HG03354 (cell line): ENCODE results near the gene USP12.
A peak's percentile ranks its signal among the peaks of the same experiment; 100 is the strongest.
"Not testable (repeated sequence)": the region's sequence is repeated elsewhere in the genome, so short reads cannot be mapped to it uniquely, and the experiment has no call there.

ENCODE experiments used
- ATAC-seq: cut with Tn5 transposase; IDR thresholded peaks from one replicate; pipeline ENCODE4 v1.9.1; 2021; ENCODE audit warnings: mild to moderate bottlenecking; ENCODE audit not compliant: unreplicated experiment, poor library complexity, severe bottlenecking

The USP12 gene, protein sequence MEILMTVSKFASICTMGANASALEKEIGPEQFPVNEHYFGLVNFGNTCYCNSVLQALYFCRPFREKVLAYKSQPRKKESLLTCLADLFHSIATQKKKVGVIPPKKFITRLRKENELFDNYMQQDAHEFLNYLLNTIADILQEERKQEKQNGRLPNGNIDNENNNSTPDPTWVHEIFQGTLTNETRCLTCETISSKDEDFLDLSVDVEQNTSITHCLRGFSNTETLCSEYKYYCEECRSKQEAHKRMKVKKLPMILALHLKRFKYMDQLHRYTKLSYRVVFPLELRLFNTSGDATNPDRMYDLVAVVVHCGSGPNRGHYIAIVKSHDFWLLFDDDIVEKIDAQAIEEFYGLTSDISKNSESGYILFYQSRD

DNA sequence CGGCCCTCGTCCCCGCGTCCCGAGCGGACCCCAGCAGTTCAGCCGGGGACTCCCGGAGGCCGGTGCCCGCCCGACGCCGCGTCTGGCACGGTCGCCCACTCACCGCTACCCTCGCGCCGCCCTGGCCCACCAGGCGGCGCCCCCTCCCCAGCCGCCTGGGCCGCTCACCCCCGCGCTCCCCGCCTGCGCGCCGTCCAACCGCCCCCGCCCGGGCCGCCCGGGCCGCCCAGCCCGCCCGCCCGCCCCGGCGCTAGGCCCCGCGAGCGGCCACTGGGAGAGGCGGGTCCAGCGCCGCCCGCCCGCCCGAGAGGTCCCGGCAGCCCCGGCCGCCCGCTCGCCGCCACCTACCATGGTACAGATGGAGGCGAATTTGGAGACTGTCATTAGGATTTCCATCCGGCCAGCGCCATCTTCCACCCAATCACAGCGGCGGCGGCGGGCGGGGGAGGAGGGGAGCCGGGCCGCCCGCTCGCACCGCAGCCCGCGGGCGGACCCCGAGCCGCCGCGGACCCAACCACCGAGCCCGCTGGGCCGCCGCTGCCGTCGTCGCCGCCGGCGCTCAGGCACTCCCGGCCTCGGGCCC, at the start of gene USP12:
Gene USP12 (minus strand): TSS at position 568 of the 583 bp plus-strand sequence. CDS start 172 bp downstream, at position 396.
- peak; percentile 24 for ATAC-seq

- ATAC-seq = no peak
Measured at GRCh38 chr13:27219611-27220010, 48.0 kb upstream of the USP12 start.

GRCh38 chr13:27218861-27219260, 47.2 kb upstream of the USP12 start:
- not testable (repeated sequence) for ATAC-seq

GRCh38 chr13:27217791-27218190, 46.2 kb upstream of the USP12 start:
- not testable (repeated sequence) for ATAC-seq

GRCh38 chr13:27213386-27213785, 41.8 kb upstream of the USP12 start:
- ATAC-seq = not testable (repeated sequence)

- no peak for ATAC-seq
Measured at GRCh38 chr13:27211771-27212364, 40.3 kb upstream of the USP12 start.

DNA sequence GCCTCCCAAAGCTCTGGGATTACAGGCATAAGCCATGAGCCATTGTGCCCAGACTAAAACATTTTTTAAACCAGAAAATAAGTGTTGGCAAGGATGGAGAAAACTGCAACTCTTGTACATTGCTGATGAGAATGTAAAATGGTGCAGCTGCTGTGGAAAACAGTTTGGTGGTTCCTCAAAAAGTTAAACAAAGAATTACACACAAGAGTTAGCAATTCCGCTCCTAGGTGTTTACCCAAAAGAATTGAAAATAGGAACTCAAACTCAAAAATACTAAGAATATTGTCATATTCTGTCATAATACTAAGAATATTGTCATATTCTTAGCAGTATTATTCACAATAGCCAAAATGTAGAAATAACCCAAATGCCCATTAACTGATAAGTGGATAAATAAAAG, 39.7 kb upstream of the USP12 start:
- ATAC-seq = no peak

DNA sequence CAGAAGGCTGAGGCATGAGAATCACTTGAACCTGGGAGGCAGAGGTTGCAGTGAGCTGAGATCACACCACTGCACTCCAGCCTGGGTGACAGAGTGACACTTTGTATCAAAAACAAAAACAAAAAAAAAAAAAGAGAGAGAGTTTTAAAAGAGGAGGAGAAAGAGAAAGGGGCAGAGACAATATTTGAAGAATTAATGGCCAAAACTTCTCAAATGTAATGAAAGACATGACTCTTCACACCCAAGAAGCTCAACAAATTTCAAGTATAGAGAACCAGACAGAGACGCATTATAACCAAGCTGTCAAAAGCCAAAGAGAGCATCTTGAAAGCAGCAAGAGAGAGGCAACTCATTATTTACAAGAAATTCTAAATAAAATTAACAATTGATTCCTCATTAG, 36.9 kb upstream of the USP12 start:
- no peak for ATAC-seq

DNA sequence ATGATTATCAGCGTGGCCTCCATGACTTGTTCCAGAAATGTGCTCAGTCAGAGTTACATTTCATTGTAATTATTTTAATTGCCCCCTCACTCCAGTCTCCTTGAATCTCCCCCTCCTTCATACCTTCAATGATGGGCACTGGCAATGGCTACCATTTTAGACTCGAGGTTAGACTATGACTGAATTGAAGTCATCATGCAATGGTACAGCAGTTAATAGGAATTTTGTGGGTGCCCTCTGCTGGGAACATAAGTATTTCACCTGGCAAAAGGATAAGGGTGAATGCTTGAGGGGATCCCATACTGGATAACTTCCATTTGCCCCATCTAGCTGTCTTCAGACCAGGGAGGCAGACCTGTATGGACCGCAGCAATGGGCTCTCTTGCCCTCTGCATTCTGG, 32.2 kb upstream of the USP12 start:
- ATAC-seq = no peak

DNA sequence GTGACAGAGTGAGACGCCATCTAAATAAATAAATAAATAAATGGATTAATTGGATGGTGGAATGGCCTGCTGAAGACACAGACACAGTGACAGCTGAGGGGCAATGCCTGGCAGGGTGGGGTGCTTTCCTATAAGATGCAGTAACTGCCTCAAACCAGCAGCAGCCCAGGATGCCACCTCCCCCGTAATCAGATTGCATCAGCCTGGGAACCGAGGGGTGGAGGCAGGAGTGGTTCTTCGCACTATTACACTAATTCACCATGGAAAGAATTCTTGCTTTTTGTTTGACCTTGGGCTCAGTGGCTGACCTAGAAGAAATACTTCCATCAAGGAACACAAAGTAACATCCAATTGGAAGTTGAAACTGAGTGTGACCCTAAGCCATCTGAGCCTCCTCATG, 31.6 kb upstream of the USP12 start:
- ATAC-seq = no peak

- ATAC-seq = no peak
Measured at GRCh38 chr13:27201661-27202060, 30.1 kb upstream of the USP12 start.

- no peak for ATAC-seq
Measured at GRCh38 chr13:27200413-27201070, 28.9 kb upstream of the USP12 start.

DNA sequence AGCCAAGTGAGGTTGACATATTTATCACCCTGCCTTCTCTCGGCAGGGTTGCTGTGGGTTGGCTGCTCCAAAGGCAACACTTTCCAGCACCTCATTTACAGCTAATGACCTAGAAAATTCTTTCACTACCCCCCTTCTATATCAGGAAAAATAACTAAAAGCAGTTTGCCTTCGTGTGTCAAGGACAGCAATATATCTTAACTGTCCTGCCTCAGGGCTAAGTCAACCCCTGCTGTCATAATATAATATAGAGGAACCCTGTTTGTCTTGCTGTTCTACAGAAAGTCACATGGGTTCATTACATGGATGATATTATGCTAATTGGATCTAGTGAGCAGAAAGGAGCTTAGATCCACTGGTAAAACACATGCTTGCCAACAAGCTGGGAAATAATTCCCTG, 28.1 kb upstream of the USP12 start:
- ATAC-seq = no peak

GRCh38 chr13:27199211-27199610, 27.6 kb upstream of the USP12 start:
- ATAC-seq = no peak

- ATAC-seq = no peak
Measured at GRCh38 chr13:27194895-27195764, 23.5 kb upstream of the USP12 start.

DNA sequence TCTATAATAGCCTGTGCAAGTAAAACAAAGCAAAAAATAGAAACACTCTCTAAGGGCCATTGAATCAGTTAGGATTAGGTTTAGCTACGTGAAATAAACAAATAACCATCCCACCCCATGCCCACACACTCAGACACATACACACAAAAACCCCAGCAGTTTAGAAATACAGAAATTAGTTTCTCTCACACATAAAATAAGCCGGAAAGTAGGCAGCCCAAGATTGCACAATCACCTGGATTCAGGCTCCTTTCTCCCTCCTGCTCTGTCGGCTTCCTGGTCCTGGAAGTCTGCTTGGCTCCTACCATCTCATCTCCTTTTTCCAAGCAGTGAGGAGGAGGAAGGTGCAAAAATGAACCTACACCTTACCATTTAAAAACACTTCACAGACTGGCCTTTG, 22.6 kb upstream of the USP12 start:
- ATAC-seq = no peak

GRCh38 chr13:27193496-27193895, 21.9 kb upstream of the USP12 start:
- ATAC-seq = no peak

DNA sequence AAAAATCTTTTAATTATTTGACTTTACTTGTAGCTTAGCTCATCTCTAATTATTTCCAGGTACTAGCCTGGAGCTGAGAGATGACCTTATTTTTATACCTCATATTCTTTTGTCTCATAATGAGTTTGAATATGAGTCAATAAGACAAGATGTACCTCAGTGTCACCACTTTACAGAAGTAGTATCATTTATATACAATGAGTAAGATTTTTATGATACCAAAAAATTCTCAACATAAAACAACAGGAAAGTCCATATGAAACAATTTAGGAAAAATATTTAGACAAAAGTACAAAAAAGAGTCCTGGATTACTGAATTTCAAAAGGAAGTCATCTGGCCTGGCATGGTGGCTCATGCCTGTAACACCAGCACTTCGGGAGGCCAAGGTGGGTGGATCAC, 21.4 kb upstream of the USP12 start:
- no peak for ATAC-seq

DNA sequence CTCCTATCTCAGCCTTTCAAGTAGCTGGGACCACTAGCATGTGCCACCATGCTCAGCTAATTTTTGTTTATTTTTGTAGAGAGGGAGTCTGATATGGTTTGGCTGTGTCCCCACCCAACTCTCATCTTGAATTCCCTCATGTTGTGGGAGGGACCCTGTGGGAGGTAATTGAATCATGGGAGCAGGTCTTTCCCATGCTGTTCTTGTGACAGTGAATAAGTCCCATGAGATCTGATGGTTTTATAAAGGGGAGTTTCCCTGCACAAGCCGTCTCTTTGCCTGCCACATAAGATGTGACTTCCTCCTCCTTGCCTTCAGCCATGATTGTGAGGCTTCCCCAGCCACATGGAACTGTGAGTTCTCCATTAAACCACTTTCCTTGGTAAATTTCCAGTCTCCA, 20.8 kb upstream of the USP12 start:
- not testable (repeated sequence) for ATAC-seq

- ATAC-seq = no peak
Measured at GRCh38 chr13:27189192-27189591, 17.6 kb upstream of the USP12 start.
